Body of pancreas (tissue), 4 donors: Measurements from ENCODE around the gene SLX9. TPM values are rescaled to one million over a fixed set of nuclear protein-coding genes. Genes with fewer than 3 reads are reported as not detected.

Experiments
- ATAC-seq: fragments of 150-250 bp; one replicate; pipeline ENCODE4 v1.9.1; 2016
- DNase-seq, 4 donors: peaks; one replicate each; pipeline ENCODE4 v3.0.0-alpha.2; 2019
- H3K27ac ChIP-seq, 4 donors: fragments of 200-600 bp; sonication (generic); 1 replicate in 3 of 4; 2 replicates in 1 of 4; pipeline versions ENCODE4 v1.5.1 to v1.6.1; 2016 to 2019; ENCODE audit warnings: mild to moderate bottlenecking in 1 of 4, mixed read lengths in 1 of 4, moderate library complexity in 1 of 4
- H3K27me3 ChIP-seq, 2 donors: fragments of 200-600 bp; sonication (generic); one replicate each; pipeline ENCODE4 v1.6.0; 2016; ENCODE audit warnings: mild to moderate bottlenecking in 1 of 2
- H3K36me3 ChIP-seq, 2 donors: fragments of 200-600 bp; sonication (generic); replicated peaks in 1 of 2; 2 replicates each; pipeline ENCODE4 v1.5.1; 2016; ENCODE audit warnings: low read depth in 2 of 2; ENCODE audit not compliant: insufficient read depth in 1 of 2
- H3K4me1 ChIP-seq: fragments of 200-600 bp; sonication (generic); one replicate; pipeline ENCODE4 v1.6.0; 2016
- H3K4me3 ChIP-seq, 2 donors: fragments of 200-600 bp; sonication (generic); 1 replicate in 1 of 2; 2 replicates in 1 of 2; pipeline ENCODE4 v1.5.1; 2016 to 2019
- H3K9me3 ChIP-seq, 3 donors: fragments of 200-600 bp; sonication (generic); 1 replicate in 2 of 3; 2 replicates in 1 of 3; pipeline ENCODE4 v1.5.1; 2016
- POLR2A ChIP-seq, 3 donors: fragments of 450-650 bp; IDR thresholded peaks; one replicate each; pipeline ENCODE4 v1.6.1; 2016; ENCODE audit warnings: antibody characterized with exemption in 3 of 3, mild to moderate bottlenecking in 2 of 3
- WGBS, 2 donors: methylation state at CpG; one replicate each; pipeline ENCODE4 v1.1.5; 2017; 5-methylcytosine and 5-hydroxymethylcytosine counted together
- intact Hi-C: fragments of 100-400 bp; cut with DNase I; formaldehyde crosslinking; loops from one replicate; pipeline ENCODE4 v1.15.1; 2023
- total RNA-seq, 2 donors: library from RNA; depleted of rRNA; stranded (reverse); fragments of >200 nt; gene quantifications; one replicate each; pipeline ENCODE4 v1.1.0, GENCODE V29; 2016
- TF ChIP-seq, protein P1 (sequence below), 7 experiments: fragments of 450-650 bp in 4 of 7; fragments of 200-600 bp in 3 of 7; sonication (generic) in 3 of 7; IDR thresholded peaks; one replicate each; pipeline ENCODE4 v1.5.1; 2016 to 2019; ENCODE audit warnings: antibody characterized with exemption in 7 of 7

The SLX9 gene
- total RNA-seq, 2 donors from 2014 or later: 5.6 to 9.3 TPM

DNA sequence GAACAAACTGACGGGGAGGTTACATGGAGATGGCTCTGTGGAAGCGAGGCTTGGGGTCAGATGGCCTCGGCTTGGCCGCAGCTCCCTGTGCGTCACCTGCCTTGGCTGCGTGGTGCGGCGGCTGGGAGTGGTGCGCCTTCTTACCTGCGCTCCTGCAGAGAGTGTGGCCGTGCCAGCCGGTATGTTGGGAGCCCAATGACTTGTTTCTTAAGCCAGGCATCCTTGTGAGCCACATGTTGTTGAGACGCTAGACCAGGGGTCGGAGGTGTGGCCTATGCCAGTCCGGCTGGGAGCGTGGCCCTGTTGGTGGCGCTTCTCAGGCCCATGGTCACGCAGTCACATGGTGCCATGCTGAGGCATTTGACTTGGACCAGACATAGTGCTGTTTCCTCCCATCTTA is 10.5 kb downstream of the SLX9 start:
- no peak for ATAC-seq
- Histone ChIP-seq H3K27ac (no peak overlapping the region), H3K36me3 (no peaks in the 10 kb centered on the region), H3K9me3 (no peaks in the 10 kb centered on the region), H3K27me3 (no peaks in the 10 kb centered on the region), H3K4me1 (peaks cover 14% of the 10 kb centered on the region), H3K4me3 (no peak overlapping the region)
- DNase-seq: no peak
- 83 to 88% methylated on average over 12 to 18 of the region's 18 CpGs for WGBS, 2 donors
- TF ChIP-seq, protein P1, sequence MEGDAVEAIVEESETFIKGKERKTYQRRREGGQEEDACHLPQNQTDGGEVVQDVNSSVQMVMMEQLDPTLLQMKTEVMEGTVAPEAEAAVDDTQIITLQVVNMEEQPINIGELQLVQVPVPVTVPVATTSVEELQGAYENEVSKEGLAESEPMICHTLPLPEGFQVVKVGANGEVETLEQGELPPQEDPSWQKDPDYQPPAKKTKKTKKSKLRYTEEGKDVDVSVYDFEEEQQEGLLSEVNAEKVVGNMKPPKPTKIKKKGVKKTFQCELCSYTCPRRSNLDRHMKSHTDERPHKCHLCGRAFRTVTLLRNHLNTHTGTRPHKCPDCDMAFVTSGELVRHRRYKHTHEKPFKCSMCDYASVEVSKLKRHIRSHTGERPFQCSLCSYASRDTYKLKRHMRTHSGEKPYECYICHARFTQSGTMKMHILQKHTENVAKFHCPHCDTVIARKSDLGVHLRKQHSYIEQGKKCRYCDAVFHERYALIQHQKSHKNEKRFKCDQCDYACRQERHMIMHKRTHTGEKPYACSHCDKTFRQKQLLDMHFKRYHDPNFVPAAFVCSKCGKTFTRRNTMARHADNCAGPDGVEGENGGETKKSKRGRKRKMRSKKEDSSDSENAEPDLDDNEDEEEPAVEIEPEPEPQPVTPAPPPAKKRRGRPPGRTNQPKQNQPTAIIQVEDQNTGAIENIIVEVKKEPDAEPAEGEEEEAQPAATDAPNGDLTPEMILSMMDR (IDR thresholded peaks at IDR 0.05): no peak
- no peak for TF ChIP-seq POLR2A (IDR thresholded peaks at IDR 0.05)
- intact Hi-C loops: no loop called here

- 93 to 96% methylated on average over 18 to 31 of the region's 31 CpGs for WGBS, 2 donors
- ATAC-seq: no peak
- no peak overlapping the region for H3K27ac ChIP-seq
These were observed 11.5 kb downstream of the SLX9 start for GRCh38 chr21:44951186-44951915.

DNA sequence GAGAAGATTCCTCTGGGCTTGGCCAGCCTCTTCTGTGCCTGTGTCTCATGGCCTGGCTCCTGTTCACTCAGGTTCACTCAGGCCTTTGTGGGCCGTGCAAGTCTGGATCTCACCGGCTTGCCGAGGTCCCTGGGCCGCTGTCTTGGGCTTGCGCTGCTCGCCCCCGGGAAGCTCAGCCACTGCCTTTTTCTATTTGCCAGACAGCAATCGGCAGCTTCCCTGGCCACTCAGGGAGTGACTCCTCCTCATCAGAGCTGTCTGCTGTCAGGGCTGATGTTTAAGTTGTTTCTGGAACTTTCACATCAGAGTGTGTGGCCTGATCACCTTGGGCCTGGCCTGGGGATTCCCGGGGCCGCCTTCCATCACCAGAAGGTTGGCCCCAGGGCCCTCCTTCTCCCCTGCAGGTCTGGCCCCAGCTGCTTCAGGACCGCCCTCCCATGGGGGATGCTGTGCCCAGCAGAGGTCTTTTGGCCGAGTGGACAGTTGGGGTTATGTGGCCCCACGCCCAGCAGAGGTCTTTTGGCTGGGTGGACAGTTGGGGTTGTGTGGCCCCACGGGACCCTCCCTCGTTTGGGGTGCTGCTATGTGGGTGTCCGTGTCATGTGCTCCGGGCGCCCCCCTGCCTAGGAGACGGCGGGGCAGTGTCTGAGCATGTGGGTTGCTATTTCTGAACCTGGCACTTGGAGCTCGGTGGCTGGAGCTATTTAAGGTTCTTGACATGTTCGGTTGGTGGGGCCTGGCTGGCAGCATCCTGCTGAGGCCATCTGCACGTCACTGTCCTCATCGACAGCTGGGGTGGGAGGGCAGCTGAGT is 12.5 kb downstream of the SLX9 start:
- no peaks in the 10 kb centered on the region for H3K27me3 ChIP-seq
- no peak overlapping the region for H3K27ac ChIP-seq
- DNase-seq: no peak
- peaks cover 0 to 1% of the 10 kb centered on the region in 2 donors for H3K36me3 ChIP-seq
- H3K4me1 ChIP-seq: peaks cover 14% of the 10 kb centered on the region
- H3K4me3 ChIP-seq: no peak overlapping the region
- TF ChIP-seq, protein P1 (IDR thresholded peaks at IDR 0.05): no peak
- no peak for TF ChIP-seq POLR2A (IDR thresholded peaks at IDR 0.05)
- intact Hi-C loops: no loop called here
- no peak for ATAC-seq
- H3K9me3 ChIP-seq: no peaks in the 10 kb centered on the region
- 92 to 94% methylated on average over 12 to 23 of the region's 24 CpGs for WGBS, 2 donors

More at GRCh38 chr21:44951186-44951915, 11.5 kb downstream of the SLX9 start:
- Histone ChIP-seq H3K27me3 (no peaks in the 10 kb centered on the region), H3K4me3 (no peak overlapping the region), H3K36me3 (peaks cover 0 to under 1% of the 10 kb centered on the region in 2 donors), H3K4me1 (peaks cover 14% of the 10 kb centered on the region), H3K9me3 (no peaks in the 10 kb centered on the region)
- no peak for TF ChIP-seq POLR2A (IDR thresholded peaks at IDR 0.05)
- TF ChIP-seq, protein P1 (IDR thresholded peaks at IDR 0.05): no peak
- no peak for DNase-seq
- intact Hi-C loops: no loop called here

DNA sequence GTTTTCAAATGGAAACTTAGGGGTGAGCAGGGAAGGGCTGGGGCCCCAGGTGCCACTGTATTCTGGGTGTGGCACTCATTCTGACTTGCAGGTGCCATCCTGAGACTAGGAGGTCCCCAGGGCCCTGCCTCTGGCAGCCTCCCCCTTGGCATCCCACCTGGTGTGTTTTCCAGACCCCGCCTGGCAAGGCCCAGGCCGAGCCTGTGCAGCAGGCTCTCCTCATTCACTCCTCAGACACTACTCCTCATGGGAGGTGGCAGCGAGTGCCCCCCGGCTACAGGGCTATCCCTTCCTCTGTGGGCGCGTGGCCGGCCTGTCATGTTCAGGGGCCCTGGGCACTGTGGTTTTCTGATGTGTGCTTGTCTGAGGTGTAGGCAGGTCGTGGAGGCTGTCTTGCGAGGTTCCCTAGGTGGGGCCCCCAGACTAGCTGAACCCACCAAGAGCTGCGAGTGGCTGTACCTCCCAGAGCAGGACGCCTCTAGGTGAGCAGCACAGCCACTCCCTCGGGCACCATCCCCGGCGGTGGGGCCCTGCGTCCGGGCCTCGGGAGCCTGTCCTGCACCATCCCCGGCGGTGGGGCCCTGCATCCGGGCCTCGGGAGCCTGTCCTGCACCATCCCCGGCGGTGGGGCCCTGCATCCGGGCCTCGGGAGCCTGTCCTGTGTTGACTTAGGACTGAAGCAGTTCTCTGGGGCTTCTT is 13.2 kb downstream of the SLX9 start:
- Histone ChIP-seq H3K36me3 (peaks cover 0 to 1% of the 10 kb centered on the region in 2 donors), H3K27me3 (no peaks in the 10 kb centered on the region), H3K27ac (no peak overlapping the region), H3K9me3 (no peaks in the 10 kb centered on the region), H3K4me1 (peaks cover 10% of the 10 kb centered on the region), H3K4me3 (no peak overlapping the region)
- TF ChIP-seq POLR2A (IDR thresholded peaks at IDR 0.05): no peak
- TF ChIP-seq, protein P1 (IDR thresholded peaks at IDR 0.05): no peak
- 90 to 100% methylated on average over 1 to 21 of the region's 25 CpGs for WGBS, 2 donors
- intact Hi-C loops: no loop called here
- ATAC-seq (no peak), DNase-seq (no peak)
